Esophagus muscularis mucosa (tissue), 3 donors: Measurements from ENCODE around the gene MAL.

Experiments
- POLR2AphosphoS5 ChIP-seq, 2 donors: sonication (generic); formaldehyde crosslinking; IDR thresholded peaks; one replicate each; pipeline ENCODE4 v1.6.1; 2017; ENCODE audit warnings: antibody characterized with exemption in 2 of 2
- TF ChIP-seq, protein P1 (sequence below), 3 experiments: fragments of 200-600 bp in 2 of 3; fragments of 450-650 bp in 1 of 3; sonication (generic) in 2 of 3; IDR thresholded peaks; one replicate each; pipeline ENCODE4 v1.5.1; 2017 to 2019; ENCODE audit warnings: antibody characterized with exemption in 3 of 3, mild to moderate bottlenecking in 2 of 3, moderate library complexity in 1 of 3

DNA sequence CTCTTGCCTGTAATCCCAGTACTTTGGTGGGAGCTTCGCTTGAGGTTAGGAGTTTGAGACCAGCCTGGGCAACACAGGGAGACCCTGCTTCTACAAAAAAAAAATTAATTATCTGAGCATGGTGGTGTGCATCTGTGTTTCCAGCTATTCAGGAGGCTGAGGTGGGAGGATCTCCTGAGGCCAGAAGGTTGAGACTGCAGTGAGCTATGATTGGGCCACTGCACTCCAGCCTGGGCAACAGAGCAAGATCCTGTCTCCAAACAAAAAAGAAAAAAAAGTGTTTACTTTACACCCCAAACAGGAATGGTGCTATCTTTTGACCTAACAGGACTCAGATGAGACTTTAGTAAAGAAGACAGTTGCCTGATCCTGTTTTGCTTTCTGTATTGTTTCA lies 35.6 kb downstream of the MAL start:
- TF ChIP-seq POLR2AphosphoS5 (IDR thresholded peaks at IDR 0.05): no peak
- TF ChIP-seq, protein P1, sequence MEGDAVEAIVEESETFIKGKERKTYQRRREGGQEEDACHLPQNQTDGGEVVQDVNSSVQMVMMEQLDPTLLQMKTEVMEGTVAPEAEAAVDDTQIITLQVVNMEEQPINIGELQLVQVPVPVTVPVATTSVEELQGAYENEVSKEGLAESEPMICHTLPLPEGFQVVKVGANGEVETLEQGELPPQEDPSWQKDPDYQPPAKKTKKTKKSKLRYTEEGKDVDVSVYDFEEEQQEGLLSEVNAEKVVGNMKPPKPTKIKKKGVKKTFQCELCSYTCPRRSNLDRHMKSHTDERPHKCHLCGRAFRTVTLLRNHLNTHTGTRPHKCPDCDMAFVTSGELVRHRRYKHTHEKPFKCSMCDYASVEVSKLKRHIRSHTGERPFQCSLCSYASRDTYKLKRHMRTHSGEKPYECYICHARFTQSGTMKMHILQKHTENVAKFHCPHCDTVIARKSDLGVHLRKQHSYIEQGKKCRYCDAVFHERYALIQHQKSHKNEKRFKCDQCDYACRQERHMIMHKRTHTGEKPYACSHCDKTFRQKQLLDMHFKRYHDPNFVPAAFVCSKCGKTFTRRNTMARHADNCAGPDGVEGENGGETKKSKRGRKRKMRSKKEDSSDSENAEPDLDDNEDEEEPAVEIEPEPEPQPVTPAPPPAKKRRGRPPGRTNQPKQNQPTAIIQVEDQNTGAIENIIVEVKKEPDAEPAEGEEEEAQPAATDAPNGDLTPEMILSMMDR (IDR thresholded peaks at IDR 0.05): no peak
